ACC112 (cell line): ENCODE data around the gene ABCC1.

Experiments
- H2AFZ ChIP-seq: fragments of 200-600 bp; sonication (generic); one replicate; pipeline ENCODE4 v1.6.0; 2017; ENCODE audit warnings: antibody characterized with exemption, low read length; ENCODE audit not compliant: unreplicated experiment
- H3K27ac ChIP-seq: fragments of 200-600 bp; sonication (generic); 2 replicates; pipeline ENCODE4 v1.5.1; 2014; ENCODE audit warnings: low read depth, mild to moderate bottlenecking, antibody characterized with exemption, low read length, moderate library complexity
- H3K27me3 ChIP-seq: fragments of 200-600 bp; sonication (generic); 2 replicates; pipeline ENCODE4 v1.6.1; 2014; ENCODE audit warnings: mild to moderate bottlenecking, antibody characterized with exemption, low read length, moderate library complexity, mixed read lengths; ENCODE audit not compliant: insufficient read depth
- H3K36me3 ChIP-seq: fragments of 200-600 bp; sonication (generic); 2 replicates; pipeline ENCODE4 v1.6.1; 2016; ENCODE audit warnings: mild to moderate bottlenecking, antibody characterized with exemption, low read length, moderate library complexity, mixed read lengths; ENCODE audit not compliant: insufficient read depth
- H3K4me1 ChIP-seq: fragments of 200-600 bp; sonication (generic); one replicate; pipeline ENCODE4 v1.6.1; 2016; ENCODE audit warnings: low read length, mixed read lengths; ENCODE audit not compliant: insufficient read depth, unreplicated experiment, control insufficient read depth
- H3K4me3 ChIP-seq: fragments of 200-600 bp; sonication (generic); 2 replicates; pipeline ENCODE4 v1.5.1; 2014; ENCODE audit warnings: mild to moderate bottlenecking, low read depth, low read length
- H3K79me2 ChIP-seq: fragments of 200-600 bp; sonication (generic); one replicate; pipeline ENCODE4 v1.6.0; 2016; ENCODE audit warnings: low read length; ENCODE audit not compliant: control insufficient read depth, unreplicated experiment, insufficient read depth

The ABCC1 gene

GRCh38 chr16:16047761-16048160, 98.3 kb downstream of the ABCC1 start:
- peaks cover 15% of the 10 kb centered on the region for H3K4me1 ChIP-seq
- H3K27ac ChIP-seq, result no peak overlapping the region
- H3K36me3 ChIP-seq, result peaks cover 42% of the 10 kb centered on the region
- H3K27me3 ChIP-seq, result no peaks in the 10 kb centered on the region
- H3K79me2 ChIP-seq, result no peaks in the 10 kb centered on the region
- H3K4me3 ChIP-seq, result no peak overlapping the region
- H2AFZ ChIP-seq, result no peak overlapping the region

GRCh38 chr16:16048904-16049582, 99.6 kb downstream of the ABCC1 start:
- Histone ChIP-seq H3K36me3 (peaks cover 42% of the 10 kb centered on the region), H3K79me2 (no peaks in the 10 kb centered on the region), H2AFZ (no peak overlapping the region), H3K27me3 (no peaks in the 10 kb centered on the region), H3K27ac (no peak overlapping the region), H3K4me3 (no peak overlapping the region), H3K4me1 (peaks cover 15% of the 10 kb centered on the region)

GRCh38 chr16:16050106-16050505, 100.7 kb downstream of the ABCC1 start:
- Histone ChIP-seq H3K4me3 (no peak overlapping the region), H3K36me3 (peaks cover 32% of the 10 kb centered on the region), H3K27me3 (no peaks in the 10 kb centered on the region), H3K79me2 (no peaks in the 10 kb centered on the region), H2AFZ (no peak overlapping the region), H3K4me1 (peaks cover 11% of the 10 kb centered on the region), H3K27ac (no peak overlapping the region)

GRCh38 chr16:16051132-16051531, 101.7 kb downstream of the ABCC1 start:
- Histone ChIP-seq H3K36me3 (peaks cover 27% of the 10 kb centered on the region), H3K4me3 (no peak overlapping the region), H3K4me1 (peaks cover under 1% of the 10 kb centered on the region), H3K79me2 (no peaks in the 10 kb centered on the region), H3K27ac (no peak overlapping the region), H2AFZ (no peak overlapping the region), H3K27me3 (no peaks in the 10 kb centered on the region)

GRCh38 chr16:16052916-16053315, 103.5 kb downstream of the ABCC1 start:
- H3K27ac ChIP-seq, result peak overlapping the region; percentile 27; the same call in 1 of the 2 replicates
- H3K27me3 ChIP-seq, result no peaks in the 10 kb centered on the region
- no peak overlapping the region for H3K4me3 ChIP-seq
- no peaks in the 10 kb centered on the region for H3K79me2 ChIP-seq
- peaks cover 22% of the 10 kb centered on the region for H3K36me3 ChIP-seq
- H3K4me1 ChIP-seq, result no peaks in the 10 kb centered on the region
- H2AFZ ChIP-seq, result no peak overlapping the region

- H3K4me3 ChIP-seq, result no peak overlapping the region
- no peaks in the 10 kb centered on the region for H3K27me3 ChIP-seq
- H2AFZ ChIP-seq, result no peak overlapping the region
- H3K4me1 ChIP-seq, result no peaks in the 10 kb centered on the region
- no peak overlapping the region for H3K27ac ChIP-seq
- peaks cover 5% of the 10 kb centered on the region for H3K79me2 ChIP-seq
- H3K36me3 ChIP-seq, result peaks cover 11% of the 10 kb centered on the region
Measured at GRCh38 chr16:16057102-16057501, 107.7 kb downstream of the ABCC1 start.

- Histone ChIP-seq H3K79me2 (peaks cover 5% of the 10 kb centered on the region), H3K27me3 (no peaks in the 10 kb centered on the region), H3K4me1 (no peaks in the 10 kb centered on the region), H3K27ac (no peak overlapping the region), H3K36me3 (peaks cover 11% of the 10 kb centered on the region), H2AFZ (no peak overlapping the region), H3K4me3 (no peak overlapping the region)
Measured at GRCh38 chr16:16059160-16059559, 109.7 kb downstream of the ABCC1 start.

GRCh38 chr16:16059895-16060590, 110.6 kb downstream of the ABCC1 start:
- H3K79me2 ChIP-seq, result peaks cover 5% of the 10 kb centered on the region
- no peak overlapping the region for H3K27ac ChIP-seq
- H3K4me3 ChIP-seq, result no peak overlapping the region
- H3K36me3 ChIP-seq, result peaks cover 11% of the 10 kb centered on the region
- H3K27me3 ChIP-seq, result no peaks in the 10 kb centered on the region
- H2AFZ ChIP-seq, result no peak overlapping the region
- H3K4me1 ChIP-seq, result no peaks in the 10 kb centered on the region

- Histone ChIP-seq H3K4me1 (no peaks in the 10 kb centered on the region), H3K27ac (no peak overlapping the region), H3K36me3 (peaks cover 11% of the 10 kb centered on the region)
Measured at GRCh38 chr16:16062023-16062937, 112.9 kb downstream of the ABCC1 start.

GRCh38 chr16:16063683-16064082, 114.3 kb downstream of the ABCC1 start:
- H3K36me3 ChIP-seq, result peaks cover 8% of the 10 kb centered on the region
- no peaks in the 10 kb centered on the region for H3K27me3 ChIP-seq
- no peak overlapping the region for H2AFZ ChIP-seq
- H3K4me1 ChIP-seq, result peaks cover 4% of the 10 kb centered on the region
- H3K79me2 ChIP-seq, result peaks cover 5% of the 10 kb centered on the region
- no peak overlapping the region for H3K27ac ChIP-seq
- no peak overlapping the region for H3K4me3 ChIP-seq

More at GRCh38 chr16:16062023-16062937, 112.9 kb downstream of the ABCC1 start:
- Histone ChIP-seq H2AFZ (no peak overlapping the region), H3K4me3 (no peak overlapping the region), H3K79me2 (peaks cover 5% of the 10 kb centered on the region), H3K27me3 (no peaks in the 10 kb centered on the region)
